Right forelimb (tissue), 1 donor: ENCODE results near the gene E2F3.
"Not testable (repeated sequence)": the region's sequence is repeated elsewhere in the genome, so short reads cannot be mapped to it uniquely, and the experiment has no call there.

Source experiments
- DNase-seq: peaks from one replicate; pipeline ENCODE4 v3.0.0-alpha.2; 2018

Gene E2F3

DNA sequence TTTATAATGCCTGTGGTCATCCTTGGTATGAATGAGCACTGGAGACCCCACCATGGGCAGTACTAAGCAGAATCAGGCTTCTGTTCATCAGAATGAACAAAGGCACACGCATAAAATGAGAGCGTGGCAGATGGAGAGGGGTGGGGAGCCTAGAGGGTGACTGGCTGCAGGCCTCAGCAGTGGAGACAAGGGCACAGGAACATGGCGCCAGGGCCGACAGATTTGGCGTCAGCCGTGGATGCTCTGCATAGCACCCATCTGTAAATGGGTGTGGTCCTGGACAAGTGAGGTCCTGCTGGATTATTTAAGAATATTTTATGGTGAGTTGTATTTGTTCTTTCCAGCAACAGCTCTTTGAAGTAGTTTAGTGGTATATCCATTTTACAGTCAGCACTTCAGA lies 33.1 kb downstream of the E2F3 start:
- DNase-seq = no peak

DNA sequence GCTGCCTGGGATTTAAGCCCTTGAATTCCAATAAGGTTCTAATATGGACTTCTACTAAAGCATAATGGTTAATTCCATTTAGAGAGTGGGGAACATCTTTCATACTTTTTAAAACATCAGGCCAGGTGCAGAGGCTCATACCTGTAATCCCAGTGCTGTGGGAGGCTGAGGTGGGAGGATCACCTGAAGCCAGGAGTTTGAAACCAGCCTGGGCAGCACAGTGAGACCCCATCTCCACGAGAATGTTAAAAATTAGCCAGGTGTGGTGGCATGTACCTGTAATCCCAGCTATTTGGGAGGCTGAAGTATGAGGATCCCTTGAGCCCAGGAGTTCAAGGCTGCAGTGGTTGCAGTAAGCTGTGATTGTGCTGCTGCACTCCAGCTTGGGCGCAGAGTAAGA lies 35.0 kb downstream of the E2F3 start:
- no peak for DNase-seq

DNA sequence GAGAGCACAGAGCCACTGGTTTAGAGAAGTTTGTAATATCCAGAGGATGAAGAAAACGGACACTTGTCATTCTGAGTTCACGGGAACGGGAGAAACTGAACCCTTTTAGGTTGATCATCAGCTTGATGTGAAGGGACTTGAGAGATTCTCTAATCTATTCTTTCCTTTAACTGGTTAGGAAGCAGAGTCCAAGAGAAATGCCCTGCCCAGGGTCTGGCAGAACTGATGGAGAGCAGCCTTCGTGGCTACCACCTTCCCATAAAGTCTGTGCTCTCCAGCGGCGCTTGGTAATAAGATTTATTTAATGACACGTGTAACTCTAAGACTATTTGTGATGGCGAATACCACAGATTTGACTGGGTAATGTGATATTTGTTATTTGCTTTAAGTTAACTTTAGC lies 36.0 kb downstream of the E2F3 start:
- no peak for DNase-seq

DNA sequence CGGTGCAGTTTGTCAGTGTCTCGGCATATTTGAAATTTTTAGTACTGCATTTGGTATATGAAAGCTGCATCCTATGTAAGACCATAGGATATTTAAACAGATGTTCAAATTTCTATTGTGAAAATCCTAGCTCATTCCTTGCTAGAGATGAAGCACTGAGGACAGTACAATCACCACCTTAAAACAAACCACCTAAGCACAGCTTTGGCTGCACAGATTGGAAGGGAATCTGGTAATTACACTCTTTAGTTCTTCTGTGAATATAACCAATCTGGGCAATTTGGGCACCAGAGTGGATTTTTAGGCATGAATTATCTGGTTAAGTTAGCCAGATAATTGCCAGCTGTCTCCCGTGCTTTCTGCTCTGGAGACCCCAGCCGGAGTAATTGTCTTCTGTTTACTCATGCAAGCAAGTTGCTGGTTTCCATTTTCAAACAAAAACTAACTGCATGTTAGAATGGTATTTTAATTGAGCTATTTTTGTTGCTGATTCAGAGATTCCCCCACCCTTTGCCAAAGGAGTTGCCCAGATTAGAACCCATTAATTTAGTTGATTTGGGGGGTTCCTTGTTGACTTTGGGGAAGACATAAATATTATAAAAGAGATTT lies 36.9 kb downstream of the E2F3 start:
- no peak for DNase-seq

DNA sequence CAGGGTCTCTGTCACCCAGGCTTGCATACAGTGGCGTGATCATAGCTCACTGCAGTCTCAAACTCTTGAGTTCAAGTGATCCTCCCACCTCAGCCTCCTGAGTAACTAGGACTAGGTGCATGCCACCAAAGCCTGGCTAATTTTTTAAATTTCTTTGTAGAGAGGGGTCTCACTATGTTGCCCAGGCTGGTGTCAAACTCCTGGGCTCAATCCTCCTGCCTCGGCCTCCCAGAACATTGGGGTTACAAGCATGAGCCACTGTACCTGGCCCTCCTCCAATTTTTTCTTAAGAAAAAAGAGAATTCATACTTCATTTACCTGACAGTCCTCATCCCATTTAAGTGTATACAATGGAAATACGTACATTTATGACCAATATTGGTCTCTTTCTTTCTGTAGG lies 37.9 kb downstream of the E2F3 start:
- DNase-seq = no peak

- DNase-seq = no peak
Measured at GRCh38 chr6:20440296-20440695, 38.6 kb downstream of the E2F3 start.

- no peak for DNase-seq
Measured at GRCh38 chr6:20441236-20441635, 39.6 kb downstream of the E2F3 start.

DNA sequence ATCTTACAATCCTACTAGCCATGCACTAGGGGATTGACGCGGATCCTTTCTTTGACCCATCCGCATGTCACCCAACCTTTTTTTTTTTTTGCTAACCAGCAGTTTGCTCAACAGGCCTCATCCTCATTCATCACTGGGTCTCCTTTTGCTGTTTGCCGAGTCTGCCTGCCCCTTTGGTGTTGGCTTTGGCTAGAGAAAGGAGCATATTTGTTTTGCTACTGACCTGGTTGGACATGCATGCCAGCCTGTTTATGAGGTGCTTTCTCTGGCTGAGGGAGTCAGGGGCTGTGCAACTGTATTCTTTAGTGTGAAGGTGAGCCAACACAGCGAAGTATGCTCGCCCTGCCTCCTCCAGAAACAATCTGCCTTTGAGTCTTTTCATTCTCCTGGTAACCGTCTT lies 40.2 kb downstream of the E2F3 start:
- no peak for DNase-seq

- DNase-seq = no peak
Measured at GRCh38 chr6:20444786-20445271, 43.1 kb downstream of the E2F3 start.

DNA sequence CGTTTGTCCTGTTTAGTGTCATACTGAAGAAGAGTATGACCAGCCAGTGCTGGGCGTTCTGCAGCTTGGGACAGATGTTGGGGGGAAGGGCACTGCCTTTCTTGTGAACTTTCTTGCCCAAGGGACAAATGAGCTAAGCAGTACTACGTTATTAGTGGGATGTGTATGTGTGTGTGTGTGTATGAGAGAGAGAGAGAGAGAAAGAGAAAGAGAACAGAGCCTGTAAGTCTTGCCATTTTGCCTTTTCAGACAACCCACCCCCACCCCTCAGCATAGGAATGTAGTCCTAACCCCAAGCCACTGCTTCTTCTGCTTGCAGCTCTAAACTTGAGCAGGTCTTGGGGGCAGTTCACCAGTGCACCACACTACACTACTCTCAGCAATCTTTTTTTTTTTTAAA lies 45.5 kb downstream of the E2F3 start:
- DNase-seq = no peak

- DNase-seq = no peak
Measured at GRCh38 chr6:20447581-20448132, 46.0 kb downstream of the E2F3 start.

- DNase-seq = no peak
Measured at GRCh38 chr6:20448828-20449227, 47.1 kb downstream of the E2F3 start.

- no peak for DNase-seq
Measured at GRCh38 chr6:20454204-20454824, 52.6 kb downstream of the E2F3 start.

DNA sequence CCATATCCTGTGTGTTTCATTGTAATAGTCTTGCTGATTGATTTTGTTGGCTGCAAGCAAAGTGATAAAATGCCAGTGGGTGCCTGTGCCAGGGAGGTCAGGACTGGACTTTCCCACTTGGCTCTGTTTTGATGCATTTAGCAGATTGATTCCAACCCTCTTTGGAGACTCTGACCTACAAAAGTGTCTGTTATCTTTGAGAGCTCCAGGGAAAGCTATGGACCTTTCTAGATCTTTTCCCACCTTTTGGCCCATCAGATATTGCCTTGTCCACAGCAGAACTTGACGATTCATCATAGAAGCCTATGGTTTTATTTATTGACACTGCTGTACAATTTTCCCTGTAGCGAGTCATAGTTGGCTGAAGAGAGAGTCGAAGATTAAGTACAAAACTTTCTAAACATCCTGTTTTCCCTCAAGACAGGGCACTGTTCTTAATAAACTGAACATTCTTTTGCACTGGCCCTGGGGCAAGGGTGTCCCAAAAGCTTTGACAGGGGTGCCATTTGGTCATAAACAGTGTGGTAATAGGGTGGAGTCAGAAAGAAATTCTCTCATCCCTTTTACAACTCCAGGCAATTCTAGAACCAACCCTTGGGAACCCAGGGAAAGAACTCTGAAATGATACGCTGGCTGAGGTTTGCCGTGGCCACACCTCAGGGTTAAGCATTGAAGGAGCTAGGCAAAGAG lies 53.7 kb downstream of the E2F3 start:
- no peak for DNase-seq

- DNase-seq = no peak
Measured at GRCh38 chr6:20458027-20458894, 56.6 kb downstream of the E2F3 start.

DNA sequence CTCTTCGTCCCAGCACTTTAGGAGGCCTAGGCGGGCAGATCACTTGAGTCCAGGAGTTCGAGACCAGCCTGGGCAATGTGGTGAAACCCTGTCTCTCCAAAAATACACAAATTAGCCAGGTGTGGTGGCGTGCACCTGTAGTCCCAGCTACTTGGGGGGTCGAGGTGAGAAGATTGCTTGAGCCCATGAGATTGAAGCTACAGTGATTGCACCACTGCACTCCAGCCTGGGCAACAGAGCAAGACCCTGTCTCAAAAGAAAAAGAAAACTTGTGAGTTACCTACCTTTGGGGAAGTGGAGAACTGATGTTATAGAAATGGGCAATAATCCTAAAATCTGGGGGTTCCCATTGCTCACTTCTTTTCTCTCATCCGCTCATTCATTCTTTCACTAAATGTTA lies 58.0 kb downstream of the E2F3 start:
- DNase-seq = no peak

DNA sequence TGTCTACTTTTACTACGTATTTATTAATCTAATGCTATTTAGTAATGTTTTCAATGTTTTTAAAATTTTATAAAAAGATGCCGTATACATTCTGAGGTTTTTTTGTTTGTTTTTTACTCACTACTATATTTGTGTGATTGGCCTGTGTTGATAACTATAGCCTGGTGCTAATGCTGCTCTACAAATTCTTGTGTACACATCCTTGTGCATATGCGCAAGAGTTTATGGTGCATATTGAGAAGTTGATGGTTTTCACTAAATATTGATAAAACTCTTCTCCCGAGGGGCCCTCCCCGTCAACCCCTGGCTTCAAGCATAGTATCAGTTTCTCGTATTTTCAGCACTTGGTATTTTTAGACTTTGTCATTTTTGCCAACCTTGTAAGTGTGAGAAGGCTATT lies 59.9 kb downstream of the E2F3 start:
- DNase-seq = no peak

DNA sequence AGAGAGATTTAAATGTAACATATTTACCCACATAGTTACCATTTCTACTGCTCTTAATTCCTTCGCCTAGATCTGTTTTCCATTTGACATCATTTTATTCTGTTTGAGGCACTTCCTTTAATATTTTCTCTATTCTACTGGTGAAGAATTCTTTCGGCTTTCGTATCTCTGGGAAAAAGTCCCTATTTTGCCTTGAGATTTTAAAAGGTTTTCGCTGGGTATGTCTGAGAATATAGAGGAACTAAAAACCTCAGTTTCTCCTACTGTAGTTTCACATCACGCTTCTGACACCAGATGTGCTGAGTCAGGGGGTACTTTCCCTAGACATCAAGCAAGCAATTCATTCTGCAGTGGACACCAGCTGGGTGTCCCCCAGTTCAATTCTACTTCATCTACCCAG lies 61.7 kb downstream of the E2F3 start:
- DNase-seq = no peak

- no peak for DNase-seq
Measured at GRCh38 chr6:20464041-20464440, 62.4 kb downstream of the E2F3 start.

- DNase-seq = no peak
Measured at GRCh38 chr6:20464847-20465246, 63.2 kb downstream of the E2F3 start.

GRCh38 chr6:20465616-20466015 lies 63.9 kb downstream of the E2F3 start:
- DNase-seq = not testable (repeated sequence)

DNA sequence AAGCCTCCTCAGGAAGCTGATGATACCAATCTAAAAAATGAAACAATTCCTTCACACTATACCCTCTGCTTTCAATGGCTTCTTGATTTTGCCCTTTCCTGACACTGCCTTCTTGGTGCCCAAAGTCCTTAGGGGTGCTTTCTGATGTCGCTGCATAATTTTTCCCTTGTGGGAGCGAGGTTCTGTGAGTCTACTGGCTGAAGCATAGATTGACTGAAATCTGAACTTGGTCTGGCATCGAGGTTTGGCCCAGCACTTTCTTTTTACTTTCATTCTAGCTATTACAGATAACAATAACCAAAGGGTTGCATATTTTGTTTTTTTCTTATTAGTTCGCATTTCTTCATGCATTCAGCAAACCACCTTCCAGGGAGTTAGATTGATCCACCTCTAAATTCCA lies 65.8 kb downstream of the E2F3 start:
- DNase-seq = no peak

DNA sequence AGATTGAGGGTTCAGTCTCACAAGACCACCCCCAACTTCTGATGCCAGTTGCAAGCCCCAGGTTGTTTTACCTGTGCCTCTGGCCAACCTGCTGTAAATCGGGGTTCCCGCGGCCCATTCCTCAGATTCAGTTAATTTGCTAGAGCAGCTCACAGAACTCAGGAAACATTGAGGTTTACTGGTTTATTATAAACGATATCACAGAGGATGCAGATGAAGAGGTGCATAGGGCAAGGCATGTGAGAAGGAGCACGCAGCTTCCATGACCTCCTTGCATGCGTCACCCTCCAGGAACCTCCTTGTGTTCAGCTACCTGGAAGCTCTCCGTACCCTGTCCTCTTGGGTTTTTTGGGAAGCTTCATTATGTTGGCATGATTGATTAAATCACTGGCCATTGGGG lies 66.5 kb downstream of the E2F3 start:
- no peak for DNase-seq
